Measurements from ENCODE around the gene NPLOC4. TPM values are rescaled to one million over a fixed set of nuclear protein-coding genes. Genes with fewer than 3 reads are reported as not detected.
A peak's percentile ranks its signal among the peaks of the same experiment; 100 is the strongest.

NPLOC4 gene
- total and polyA plus RNA-seq, 2 of the 13 experiments (the other 11 are each of a cell fraction or from before 2014, with no cell fraction given): 57.0 to 97.0 TPM

- peak; percentile 45; the same call in 1 of the 2 replicates for TF ChIP-seq SAP130 (CRISPR knock-in tag; IDR thresholded peaks at IDR 0.05; ENCODE audit: low read depth)
- TF ChIP-seq MEF2D (CRISPR knock-in tag; IDR thresholded peaks at IDR 0.05): peak; percentile 87
- no peak for TF ChIP-seq NR2F6 (IDR thresholded peaks at IDR 0.05)
- 0 out of 2 replicates have a peak, but pooled peaks have one; percentile 27 for TF ChIP-seq NR2F6 (CRISPR knock-in tag; IDR thresholded peaks at IDR 0.05)
- TF ChIP-seq, protein P1, sequence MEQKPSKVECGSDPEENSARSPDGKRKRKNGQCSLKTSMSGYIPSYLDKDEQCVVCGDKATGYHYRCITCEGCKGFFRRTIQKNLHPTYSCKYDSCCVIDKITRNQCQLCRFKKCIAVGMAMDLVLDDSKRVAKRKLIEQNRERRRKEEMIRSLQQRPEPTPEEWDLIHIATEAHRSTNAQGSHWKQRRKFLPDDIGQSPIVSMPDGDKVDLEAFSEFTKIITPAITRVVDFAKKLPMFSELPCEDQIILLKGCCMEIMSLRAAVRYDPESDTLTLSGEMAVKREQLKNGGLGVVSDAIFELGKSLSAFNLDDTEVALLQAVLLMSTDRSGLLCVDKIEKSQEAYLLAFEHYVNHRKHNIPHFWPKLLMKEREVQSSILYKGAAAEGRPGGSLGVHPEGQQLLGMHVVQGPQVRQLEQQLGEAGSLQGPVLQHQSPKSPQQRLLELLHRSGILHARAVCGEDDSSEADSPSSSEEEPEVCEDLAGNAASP (CRISPR knock-in tag; IDR thresholded peaks at IDR 0.05; ENCODE audit: borderline replicate concordance): 0 out of 2 replicates have a peak, but pooled peaks have one; percentile 19
- peak; percentile 44; the same call in 1 of the 2 replicates for TF ChIP-seq ZNF263 (CRISPR knock-in tag; IDR thresholded peaks at IDR 0.05)
- no peak for TF ChIP-seq ZNF558 (CRISPR knock-in tag; IDR thresholded peaks at IDR 0.05; ENCODE audit: borderline replicate concordance)
- peak; percentile 94 for TF ChIP-seq ZNF362 (CRISPR knock-in tag; IDR thresholded peaks at IDR 0.05; ENCODE audit: borderline replicate concordance)
- TF ChIP-seq ASH2L (IDR thresholded peaks at IDR 0.05; ENCODE audit: insufficient read length, low read depth, low read length): peak; percentile 52
- 0 out of 2 replicates have a peak, but pooled peaks have one; percentile 23 for TF ChIP-seq NCOA1 (CRISPR knock-in tag; IDR thresholded peaks at IDR 0.05)
- TF ChIP-seq PCBP2 (optimal IDR thresholded peaks at IDR 0.05; ENCODE audit: low read depth, low read length, poor library complexity, severe bottlenecking): no peak
- TF ChIP-seq SOX13 (IDR thresholded peaks at IDR 0.05): no peak
- 0 out of 4 replicates have a peak, but pooled peaks of 1 of the 2 experiments have one; percentile 26 for TF ChIP-seq SOX13 (CRISPR knock-in tag; conservative IDR thresholded peaks at IDR 0.05 in 1 of 2, IDR thresholded peaks at IDR 0.05 in 1 of 2)
- peak; percentile 76 for TF ChIP-seq PAXIP1 (CRISPR knock-in tag; conservative IDR thresholded peaks at IDR 0.05)
These were observed 22.1 kb upstream of the NPLOC4 start (continued) for GRCh38 chr17:81659038-81659437.

All from HepG2 (cell line).